T-helper 22 cell (primary cell): ENCODE results near the gene CNIH2.
A peak's percentile ranks its signal among the peaks of the same experiment; 100 is the strongest.
"Not testable (repeated sequence)": the region's sequence is repeated elsewhere in the genome, so short reads cannot be mapped to it uniquely, and the experiment has no call there.

ENCODE experiments used
- DNase-seq: peaks from one replicate; pipeline ENCODE4 v3.0.0-alpha.2; 2020; ENCODE audit warnings: low read depth

Gene CNIH2

DNA sequence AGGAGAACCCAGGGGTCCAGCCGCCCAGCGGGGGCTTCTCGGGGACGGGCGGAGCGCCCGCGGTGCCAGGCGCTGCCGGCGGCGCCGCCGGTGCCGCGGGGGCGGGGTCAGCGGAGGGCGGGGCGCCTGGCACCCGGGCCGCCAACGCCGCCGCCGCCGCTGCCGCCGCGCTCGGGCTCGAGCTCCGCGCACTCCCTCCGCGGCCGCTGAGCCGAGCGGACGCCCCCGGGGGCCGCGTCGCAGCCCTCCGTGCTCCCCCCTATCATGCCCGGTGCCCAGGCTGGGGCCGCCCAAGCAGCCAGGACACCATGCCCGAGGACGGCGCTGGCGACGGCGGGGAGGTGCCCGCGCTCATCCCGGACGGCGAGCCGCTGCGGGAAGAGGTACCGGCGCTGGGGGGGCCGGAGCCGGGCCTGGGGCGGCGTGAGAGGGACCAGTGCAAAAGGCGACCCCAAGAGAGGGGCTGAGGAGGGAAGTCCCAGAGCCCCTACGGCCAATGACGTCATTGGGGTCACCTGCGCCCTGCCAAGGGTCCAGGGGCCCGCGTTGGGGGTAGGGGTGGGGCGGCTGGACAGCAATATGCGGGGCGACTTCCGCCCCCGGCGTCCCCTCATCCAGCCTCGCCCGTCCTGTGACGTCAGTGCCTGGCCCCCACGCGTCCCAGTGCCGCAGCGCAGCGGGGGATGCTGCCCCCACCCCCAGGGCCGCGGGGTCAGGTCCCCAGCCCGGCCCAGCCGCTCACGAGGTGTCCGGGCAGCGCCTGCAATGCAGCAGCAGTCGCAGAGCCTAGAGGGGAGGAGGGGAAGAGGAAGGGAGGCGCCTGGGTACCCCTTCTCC, 13.9 kb downstream of the CNIH2 start, which contains the start of gene TMEM151A:
TSS of gene TMEM151A (plus strand) at position 189 of the 837 bp plus-strand sequence. CDS start at position 309, 120 bp downstream.
- DNase-seq = no peak

- no peak for DNase-seq
Measured at GRCh38 chr11:66292543-66293332, 14.8 kb downstream of the CNIH2 start.

DNA sequence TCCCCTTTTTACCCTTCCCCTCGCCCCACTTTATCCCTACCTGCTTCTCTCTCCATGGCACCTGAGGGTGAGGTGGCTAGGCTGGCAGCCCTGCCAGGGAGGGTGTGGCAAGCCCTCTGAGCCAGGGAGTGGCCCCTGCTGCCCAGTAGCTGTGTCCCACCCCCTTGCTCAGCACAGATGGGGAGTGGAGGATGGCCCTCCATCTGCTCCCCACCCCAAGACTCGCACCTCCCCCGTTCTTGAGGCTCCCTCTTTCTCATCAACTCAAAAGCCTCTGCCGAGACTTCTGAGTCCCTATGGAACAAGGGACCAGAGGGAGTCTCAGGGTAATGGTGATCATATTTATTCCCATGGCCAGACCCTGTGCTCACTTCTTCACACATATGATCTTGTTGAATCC, 15.4 kb downstream of the CNIH2 start:
- DNase-seq = no peak

DNA sequence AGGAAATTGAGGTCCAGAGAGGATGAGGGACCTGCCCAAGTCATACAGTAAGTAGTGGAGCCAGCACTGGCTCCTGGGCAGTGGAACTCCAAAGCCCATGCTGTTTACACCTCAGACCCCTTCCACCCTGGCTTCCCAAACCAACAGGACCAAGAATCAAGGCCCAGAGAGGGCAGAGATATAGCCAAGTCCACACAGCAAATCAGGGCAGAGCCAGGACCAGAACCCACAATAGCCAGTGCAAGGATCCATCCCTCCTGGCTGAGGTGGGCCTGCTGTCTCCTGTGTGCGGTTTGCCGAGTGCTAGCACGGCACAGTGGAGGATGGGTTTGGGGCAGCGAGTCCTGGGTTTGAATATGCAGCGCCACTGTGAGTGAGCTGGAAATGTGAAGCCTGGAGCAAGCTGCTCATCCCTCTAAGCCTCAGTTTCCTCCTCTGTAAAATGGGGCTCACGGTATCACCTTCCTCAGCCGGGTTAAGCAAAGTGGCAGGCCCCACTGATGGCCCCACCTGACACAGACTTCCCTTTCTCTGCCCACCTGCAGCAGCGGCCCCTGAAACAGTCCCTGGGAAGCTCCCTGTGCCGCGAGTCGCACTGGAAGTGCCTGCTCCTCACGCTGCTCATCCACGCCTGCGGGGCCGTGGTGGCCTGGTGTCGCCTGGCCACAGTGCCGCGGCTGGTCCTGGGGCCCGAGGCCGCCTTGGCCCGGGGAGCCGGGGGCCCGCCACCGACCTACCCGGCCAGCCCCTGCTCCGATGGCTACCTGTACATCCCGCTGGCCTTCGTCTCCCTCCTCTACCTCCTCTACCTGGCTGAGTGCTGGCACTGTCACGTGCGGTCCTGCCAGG, 16.0 kb downstream of the CNIH2 start:
- no peak for DNase-seq

- DNase-seq = no peak
Measured at GRCh38 chr11:66294626-66295620, 16.9 kb downstream of the CNIH2 start.

GRCh38 chr11:66297610-66298009, 19.6 kb downstream of the CNIH2 start:
- DNase-seq = no peak

- DNase-seq = no peak
Measured at GRCh38 chr11:66299186-66299585, 21.2 kb downstream of the CNIH2 start.

DNA sequence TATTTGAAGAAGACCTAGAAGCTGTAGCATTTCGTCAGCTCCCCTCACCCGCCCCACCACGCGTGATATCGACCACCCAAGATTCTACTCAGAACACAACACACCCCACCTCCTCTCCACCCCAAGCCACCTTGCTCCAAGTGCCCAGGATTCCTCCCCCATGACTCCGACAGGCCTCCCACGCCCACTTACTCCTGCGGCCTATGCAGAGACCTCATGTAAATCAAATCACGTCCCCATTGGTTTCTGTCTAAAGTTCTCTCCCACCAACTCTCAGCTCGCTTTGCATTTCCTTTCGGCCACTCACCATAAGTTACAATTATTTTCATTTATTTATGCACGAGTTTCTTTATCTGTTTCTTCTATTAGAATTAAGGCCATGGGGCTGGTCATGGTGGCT, 24.7 kb downstream of the CNIH2 start:
- DNase-seq = no peak

DNA sequence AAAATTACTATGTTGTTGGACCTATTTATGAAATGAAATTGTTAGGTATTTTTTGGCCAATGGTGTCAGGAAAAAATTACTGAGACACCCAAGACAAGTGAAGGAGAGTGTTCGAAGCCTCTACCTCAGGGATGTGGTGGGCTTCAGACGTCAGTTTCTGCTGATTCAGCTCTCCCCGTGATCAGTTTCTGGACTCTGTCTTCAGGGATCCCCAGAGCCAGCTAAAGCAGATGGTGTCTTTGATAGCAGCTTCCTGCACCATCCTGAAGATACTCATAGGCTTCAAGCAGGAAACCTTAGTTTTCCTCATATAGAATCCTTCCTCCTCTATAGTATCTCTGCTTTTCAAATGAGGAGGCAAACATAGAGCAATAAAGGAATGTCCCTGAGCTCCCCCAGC, 31.5 kb downstream of the CNIH2 start:
- no peak for DNase-seq

DNA sequence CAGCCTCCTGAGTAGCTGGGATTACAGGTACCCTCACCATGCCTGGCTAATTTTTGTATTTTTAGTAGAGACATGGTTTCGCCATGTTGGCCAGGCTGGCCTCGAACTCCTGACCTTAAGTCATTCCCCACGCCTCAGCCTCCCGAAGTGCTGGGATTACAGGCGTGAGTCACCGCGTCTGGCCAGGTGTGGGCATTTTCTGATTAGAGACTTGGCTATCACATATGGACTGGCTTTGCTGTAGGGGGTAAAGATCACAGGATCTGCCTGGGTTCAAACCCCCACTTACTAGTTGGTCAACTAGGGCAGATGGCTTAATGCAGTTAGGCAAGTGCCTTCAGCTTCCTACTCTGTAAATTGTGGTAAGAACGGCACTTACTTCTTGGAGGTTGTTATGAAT, 32.3 kb downstream of the CNIH2 start:
- no peak for DNase-seq

DNA sequence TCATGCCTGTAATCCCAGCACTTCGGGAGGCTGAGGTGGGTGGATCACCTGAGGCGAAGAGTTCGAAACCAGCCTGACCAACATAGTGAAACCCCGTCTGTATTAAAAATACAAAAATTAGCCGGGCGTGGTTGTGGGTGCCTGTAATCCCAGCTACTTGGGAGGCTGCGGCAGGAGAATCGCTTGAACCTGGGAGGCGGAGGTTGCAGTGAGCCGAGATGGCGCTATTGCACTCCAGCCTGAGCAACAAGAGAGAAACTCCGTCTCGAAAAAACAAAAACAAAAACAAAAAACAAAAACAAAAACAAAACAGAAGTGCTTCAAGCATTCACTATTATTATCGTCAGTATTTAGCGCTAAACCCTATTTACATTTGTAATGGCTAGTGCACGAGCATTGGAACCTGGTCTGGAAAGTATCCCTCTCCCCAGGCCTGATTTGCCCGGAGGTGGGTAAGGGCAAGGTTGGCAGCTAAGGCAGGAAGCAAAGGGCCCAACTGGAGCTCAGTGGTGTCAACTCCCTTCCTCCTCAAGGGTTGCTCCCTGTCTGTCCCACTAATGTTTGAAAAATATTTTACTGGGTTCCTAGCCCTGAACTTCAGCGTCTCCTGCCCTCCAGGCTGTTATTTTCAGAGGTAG, 32.9 kb downstream of the CNIH2 start:
- DNase-seq = not testable (repeated sequence)

DNA sequence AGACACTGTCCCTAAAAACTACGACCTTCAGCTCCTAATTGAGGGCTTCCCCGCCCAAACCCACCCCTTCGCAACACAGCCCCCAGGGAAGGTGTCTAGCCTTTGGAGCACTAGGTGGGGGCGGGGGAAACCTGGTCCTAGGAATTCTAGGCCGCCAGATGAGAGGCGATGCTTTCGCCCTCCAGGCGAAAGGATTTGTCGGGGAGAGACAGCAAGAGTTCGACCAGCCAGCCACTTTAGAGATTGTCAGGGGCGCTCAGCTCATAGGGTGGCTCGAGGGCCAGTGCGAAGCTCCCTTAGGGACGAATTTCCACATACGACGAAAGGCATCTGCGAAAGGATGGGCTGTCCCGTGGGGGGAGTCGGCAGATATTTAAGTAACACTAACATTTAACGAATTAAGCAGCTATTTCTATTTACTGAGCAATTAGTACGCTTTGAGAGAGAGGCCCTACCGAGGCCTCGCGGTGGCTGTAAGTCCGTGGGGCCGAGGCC, 33.5 kb downstream of the CNIH2 start:
- DNase-seq = no peak

GRCh38 chr11:66311965-66312548, 34.1 kb downstream of the CNIH2 start:
- peak; percentile 92 for DNase-seq

GRCh38 chr11:66312549-66313320, 34.8 kb downstream of the CNIH2 start:
- DNase-seq = peak; percentile 96

DNA sequence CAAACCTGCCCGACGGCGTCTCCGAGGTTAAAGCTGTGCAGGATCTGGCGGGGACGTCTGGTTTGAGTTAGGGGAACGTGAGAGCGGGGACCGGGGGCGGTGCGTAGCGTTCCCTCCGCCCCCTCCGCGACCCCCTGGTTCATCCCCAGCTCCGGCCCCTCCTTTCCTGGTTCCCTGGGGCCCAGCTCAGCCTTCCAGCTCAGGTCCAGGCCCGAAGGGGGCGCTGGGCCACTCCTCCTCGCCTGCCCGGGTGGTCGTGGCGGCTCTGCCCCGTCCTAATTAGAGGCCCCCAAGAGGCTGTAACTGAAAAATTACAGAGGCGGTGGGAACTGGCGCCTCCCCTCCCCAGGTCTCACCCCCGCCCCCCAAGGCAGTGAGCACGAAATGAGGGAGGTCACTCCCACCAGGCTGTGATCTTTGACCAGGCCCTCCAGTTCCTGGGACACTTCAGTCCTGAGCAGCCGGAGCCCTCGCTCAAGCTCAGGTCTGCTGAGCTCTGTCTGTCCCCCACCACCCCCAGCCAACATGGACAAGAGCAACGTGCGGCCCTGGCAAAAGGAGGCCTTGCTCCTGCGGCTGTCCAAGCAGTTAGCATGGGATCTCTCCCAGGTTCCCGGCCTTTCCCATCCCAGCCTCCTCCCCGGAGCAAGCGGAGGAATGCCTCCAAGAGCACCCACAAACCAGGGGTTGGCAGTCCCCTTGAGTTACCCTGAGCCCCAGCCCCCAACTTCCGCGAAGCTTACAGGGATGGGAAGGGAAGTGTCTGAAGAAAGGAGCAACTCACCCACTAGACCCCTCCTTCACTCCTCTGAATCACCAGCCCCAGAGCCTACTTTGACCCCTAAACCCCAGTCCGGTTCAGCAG, 35.6 kb downstream of the CNIH2 start:
- no peak for DNase-seq

- no peak for DNase-seq
Measured at GRCh38 chr11:66314186-66314501, 36.2 kb downstream of the CNIH2 start.

DNA sequence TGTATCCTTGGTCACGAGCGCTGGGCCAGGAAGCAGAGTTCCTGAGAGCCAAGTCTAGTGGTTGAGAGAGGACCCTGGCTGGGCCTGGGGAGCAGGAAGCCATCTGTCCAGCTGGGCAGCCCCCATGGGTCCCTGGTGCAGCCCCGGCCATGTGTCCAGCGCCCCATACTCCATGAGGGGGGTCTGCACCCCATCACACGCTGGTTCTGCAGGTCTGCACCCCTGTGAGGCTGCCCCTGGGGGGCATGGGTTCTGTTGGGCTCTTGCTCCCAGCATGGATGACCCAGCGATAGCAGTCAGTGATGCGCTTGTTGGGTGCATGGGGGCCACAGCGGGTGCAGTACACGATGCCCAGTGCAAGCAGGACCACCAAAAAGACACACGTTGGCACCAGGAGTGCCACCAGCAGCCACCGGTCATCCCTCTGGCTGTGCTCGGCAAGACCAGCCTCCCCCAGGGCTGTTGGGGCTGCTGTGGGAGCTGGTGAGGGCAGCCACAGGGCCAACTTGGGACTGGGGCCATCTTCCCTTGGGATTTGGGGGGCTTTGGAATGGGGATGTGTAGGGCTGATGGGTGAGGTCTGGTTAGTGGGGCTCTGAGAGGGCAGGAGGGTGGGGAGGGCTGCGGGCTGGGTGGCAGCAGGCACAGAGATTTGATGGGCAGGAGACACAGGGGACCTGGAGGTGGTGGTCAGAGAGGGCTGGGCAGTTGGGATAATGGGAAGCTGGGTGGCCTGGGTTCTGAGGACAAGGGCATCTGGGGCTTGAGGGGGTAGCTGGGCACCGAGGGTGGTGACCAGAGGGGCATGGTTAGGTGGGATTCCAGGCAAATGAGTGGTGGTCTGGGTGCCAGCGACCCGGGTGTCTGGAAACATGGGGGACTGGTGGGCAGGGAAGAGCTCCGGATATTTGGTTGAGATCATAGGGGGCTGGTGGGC, 36.9 kb downstream of the CNIH2 start:
- DNase-seq = no peak
